Measurements from ENCODE around the gene STRBP. TPM values are rescaled to one million over a fixed set of nuclear protein-coding genes. Genes with fewer than 3 reads are reported as not detected.

Gene STRBP
- total and polyA plus RNA-seq, 9 of the 15 experiments (the other 6 are each of a cell fraction or from before 2014, with no cell fraction given), result 27.7 to 84.0 (median 70.2) TPM

- TF ChIP-seq VEZF1 (CRISPR knock-in tag; IDR thresholded peaks at IDR 0.05), result no peak
- TF ChIP-seq ZEB2 (IDR thresholded peaks at IDR 0.05), result peak; percentile 50; the same call in 1 of the 2 replicates
- no peak for TF ChIP-seq CEBPB (tag; IDR thresholded peaks at IDR 0.05)
- TF ChIP-seq CUX1 (CRISPR knock-in tag; IDR thresholded peaks at IDR 0.05), result no peak
- 0 out of 2 replicates have a peak, but pooled peaks have one; percentile 4 for TF ChIP-seq TAL1 (IDR thresholded peaks at IDR 0.05)
- peak in 1 of 2 experiments; percentile 68; a peak in 1 of 4 replicates for TF ChIP-seq HDAC1 (IDR thresholded peaks at IDR 0.05)
These were observed 1.6 kb downstream of the STRBP start (continued) for GRCh38 chr9:123266655-123267399.

All from K562 (cell line).